ENCODE data around the gene DEFB125. TPM values are rescaled to one million over a fixed set of nuclear protein-coding genes. Genes with fewer than 3 reads are reported as not detected.

The DEFB125 gene
- total RNA-seq, 1 experiment from 2014 or later: not detected

DNA sequence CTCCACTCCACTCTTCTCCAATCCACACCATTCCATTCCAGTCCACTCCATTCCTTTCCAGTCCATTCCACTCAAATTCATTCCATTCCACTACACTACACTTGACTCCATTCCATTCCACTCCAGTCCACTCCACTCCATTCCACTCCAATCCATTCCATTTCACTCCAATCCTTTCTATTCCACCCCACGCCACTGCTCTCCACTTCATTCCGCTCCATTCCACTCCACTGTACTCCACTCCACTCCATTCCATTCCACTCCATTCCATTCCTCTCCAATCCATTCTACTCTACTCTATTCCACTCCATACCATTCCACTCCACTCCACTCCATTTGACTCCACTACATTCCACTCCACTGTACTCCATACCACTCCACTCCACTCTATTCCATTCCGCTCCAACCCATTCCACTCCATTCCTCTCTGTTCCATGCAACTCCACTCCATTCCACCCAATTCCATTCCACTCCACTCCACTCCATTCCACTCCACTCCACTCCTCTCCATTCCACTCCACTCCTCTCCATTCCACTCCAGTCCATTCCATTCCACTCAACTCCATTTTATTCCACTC is 23.4 kb upstream of the DEFB125 start:
- ChIA-PET POLR2A (no interaction called here), RAD21 (ENCODE audit: low non-redundant PET in 1 of 2, low total read pairs in 2 of 2, uncharacterized antibody in 2 of 2, unreplicated experiment in 2 of 2) (no interaction called here), CTCF (no interaction called here)
- no peaks in the 10 kb centered on the region for H3K36me3 ChIP-seq (ENCODE audit: control insufficient read depth in 1 of 2, insufficient read depth in 2 of 2, low read length in 2 of 2)
- H3K4me3 ChIP-seq (replicated peaks in 1 of 2; ENCODE audit: low read depth in 1 of 2, low read length in 2 of 2): no peak overlapping the region
- no peak for TF ChIP-seq ATF3 (IDR thresholded peaks at IDR 0.05)
- no peak for TF ChIP-seq MAX (IDR thresholded peaks at IDR 0.05)
- TF ChIP-seq CBX3 (IDR thresholded peaks at IDR 0.05; ENCODE audit: low read depth): no peak
- no peak for TF ChIP-seq FOSL1 (IDR thresholded peaks at IDR 0.05; ENCODE audit: low read depth)
- TF ChIP-seq EZH2 (IDR thresholded peaks at IDR 0.05): no peak
- no peak for TF ChIP-seq JUND (IDR thresholded peaks at IDR 0.05)
- no peaks in the 10 kb centered on the region for H3K9me2 ChIP-seq (ENCODE audit: insufficient read depth)
- BruUV-seq (replicated peaks): no TSS peak
- no peaks in the 10 kb centered on the region for H3K79me2 ChIP-seq (ENCODE audit: insufficient read depth, low read length)
- H3K4me2 ChIP-seq (ENCODE audit: low read length): no peak overlapping the region
- no peaks in the 10 kb centered on the region for H3K4me1 ChIP-seq (ENCODE audit: control insufficient read depth in 1 of 2, insufficient read depth in 2 of 2, low read length in 2 of 2)
- intact Hi-C loops (cut with micrococcal nuclease): no loop called here
- H3K27me3 ChIP-seq (ENCODE audit: insufficient read depth, low read length): no peaks in the 10 kb centered on the region; the same call in 1 of the 2 replicates
- no peak overlapping the region for H3K9ac ChIP-seq (ENCODE audit: low read length)
- ATAC-seq (no peak), DNase-seq (ENCODE audit: low read depth, low spot score) (no peak)
- no peaks in the 10 kb centered on the region for H4K20me1 ChIP-seq (ENCODE audit: insufficient read depth)
- H3K9me3 ChIP-seq (ENCODE audit: control insufficient read depth in 1 of 2, insufficient read depth in 1 of 2, low read depth in 1 of 2, low read length in 2 of 2): peaks cover 20 to 35% of the 10 kb centered on the region in 2 experiments; a peak in 3 of 4 replicates
- H2AFZ ChIP-seq (ENCODE audit: low read depth, low read length, poor library complexity, severe bottlenecking): no peak overlapping the region
- no peak overlapping the region for H3K27ac ChIP-seq (ENCODE audit: low read depth, low read length)

DNA sequence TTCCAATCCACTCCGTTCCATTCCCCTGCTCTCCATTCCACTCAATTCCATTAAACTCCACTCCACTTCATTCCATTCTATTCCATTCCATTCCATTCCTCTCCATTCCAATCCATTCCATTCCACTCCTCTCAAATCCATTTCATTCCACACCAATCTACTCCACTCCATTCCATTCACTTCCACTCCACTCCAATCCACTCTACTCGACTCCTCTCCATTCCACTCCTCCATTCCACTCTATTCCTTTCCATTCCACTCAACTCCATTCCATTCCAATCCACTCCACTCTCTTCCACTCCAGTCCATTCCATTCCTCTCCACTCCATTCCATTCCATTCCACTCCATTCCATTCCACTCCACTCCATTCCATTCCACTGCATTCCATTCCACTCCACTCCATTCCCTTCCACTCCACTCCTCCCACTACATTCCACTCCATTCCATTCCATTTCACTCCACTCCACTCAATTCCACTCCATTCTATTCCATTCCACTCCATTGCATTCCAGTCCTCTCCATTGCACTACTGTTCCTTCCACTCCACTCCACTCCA is 22.6 kb upstream of the DEFB125 start:
- no peaks in the 10 kb centered on the region for H3K4me1 ChIP-seq (ENCODE audit: control insufficient read depth in 1 of 2, insufficient read depth in 2 of 2, low read length in 2 of 2)
- TF ChIP-seq, protein P1, sequence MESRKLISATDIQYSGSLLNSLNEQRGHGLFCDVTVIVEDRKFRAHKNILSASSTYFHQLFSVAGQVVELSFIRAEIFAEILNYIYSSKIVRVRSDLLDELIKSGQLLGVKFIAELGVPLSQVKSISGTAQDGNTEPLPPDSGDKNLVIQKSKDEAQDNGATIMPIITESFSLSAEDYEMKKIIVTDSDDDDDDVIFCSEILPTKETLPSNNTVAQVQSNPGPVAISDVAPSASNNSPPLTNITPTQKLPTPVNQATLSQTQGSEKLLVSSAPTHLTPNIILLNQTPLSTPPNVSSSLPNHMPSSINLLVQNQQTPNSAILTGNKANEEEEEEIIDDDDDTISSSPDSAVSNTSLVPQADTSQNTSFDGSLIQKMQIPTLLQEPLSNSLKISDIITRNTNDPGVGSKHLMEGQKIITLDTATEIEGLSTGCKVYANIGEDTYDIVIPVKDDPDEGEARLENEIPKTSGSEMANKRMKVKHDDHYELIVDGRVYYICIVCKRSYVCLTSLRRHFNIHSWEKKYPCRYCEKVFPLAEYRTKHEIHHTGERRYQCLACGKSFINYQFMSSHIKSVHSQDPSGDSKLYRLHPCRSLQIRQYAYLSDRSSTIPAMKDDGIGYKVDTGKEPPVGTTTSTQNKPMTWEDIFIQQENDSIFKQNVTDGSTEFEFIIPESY (IDR thresholded peaks at IDR 0.05; ENCODE audit: extremely low read depth, insufficient replicate concordance, low read length): no peak
- TF ChIP-seq JUND (IDR thresholded peaks at IDR 0.05) (no peak), SIN3A (IDR thresholded peaks at IDR 0.05; ENCODE audit: low read depth) (no peak)
- ATAC-seq: no peak
- CTCF ChIA-PET: no interaction called here
- intact Hi-C loops (cut with micrococcal nuclease): no loop called here
- no peak overlapping the region for H3K4me3 ChIP-seq (replicated peaks in 1 of 2; ENCODE audit: low read depth in 1 of 2, low read length in 2 of 2)
- no peaks in the 10 kb centered on the region for H3K9me2 ChIP-seq (ENCODE audit: insufficient read depth)
- H3K27ac ChIP-seq (ENCODE audit: low read depth, low read length): no peak overlapping the region
- H3K79me2 ChIP-seq (ENCODE audit: insufficient read depth, low read length): no peaks in the 10 kb centered on the region
- no peaks in the 10 kb centered on the region for H4K20me1 ChIP-seq (ENCODE audit: insufficient read depth)
- no peaks in the 10 kb centered on the region for H3K36me3 ChIP-seq (ENCODE audit: control insufficient read depth in 1 of 2, insufficient read depth in 2 of 2, low read length in 2 of 2)
- H2AFZ ChIP-seq (ENCODE audit: low read depth, low read length, poor library complexity, severe bottlenecking): no peak overlapping the region
- DNase-seq (ENCODE audit: low read depth, low spot score): no peak
- RAD21 ChIA-PET (ENCODE audit: low non-redundant PET in 1 of 2, low total read pairs in 2 of 2, uncharacterized antibody in 2 of 2, unreplicated experiment in 2 of 2): no interaction called here
- BruUV-seq (replicated peaks): no TSS peak
- peaks cover 20 to 35% of the 10 kb centered on the region in 2 experiments; a peak in 3 of 4 replicates for H3K9me3 ChIP-seq (ENCODE audit: control insufficient read depth in 1 of 2, insufficient read depth in 1 of 2, low read depth in 1 of 2, low read length in 2 of 2)
- no peak overlapping the region for H3K4me2 ChIP-seq (ENCODE audit: low read length)
- H3K9ac ChIP-seq (ENCODE audit: low read length): no peak overlapping the region
- POLR2A ChIA-PET: no interaction called here
- no peaks in the 10 kb centered on the region; the same call in 1 of the 2 replicates for H3K27me3 ChIP-seq (ENCODE audit: insufficient read depth, low read length)

All from HCT116 (cell line).